GM18511 (cell line): ENCODE results near the gene BICRAL.
"Not testable (repeated sequence)": the region's sequence is repeated elsewhere in the genome, so short reads cannot be mapped to it uniquely, and the experiment has no call there.

ENCODE experiments used
- ATAC-seq: cut with Tn5 transposase; IDR thresholded peaks from one replicate; pipeline ENCODE4 v1.9.1; 2021; ENCODE audit warnings: mild to moderate bottlenecking, moderate library complexity; ENCODE audit not compliant: unreplicated experiment

Gene BICRAL

GRCh38 chr6:42781796-42782688 is at the start of gene BICRAL:
BICRAL (plus strand) TSS chr6:42782052; CDS start chr6:42822023, 39,971 bp downstream.
- ATAC-seq: no peak

- not testable (repeated sequence) for ATAC-seq
Measured at GRCh38 chr6:42733867-42734481, 47.9 kb upstream of the BICRAL start.

- ATAC-seq: no peak
Measured at GRCh38 chr6:42735976-42736375, 45.9 kb upstream of the BICRAL start.

- ATAC-seq: no peak
Measured at GRCh38 chr6:42740725-42741124, 41.1 kb upstream of the BICRAL start.

- ATAC-seq: no peak
Measured at GRCh38 chr6:42742116-42742894, 39.5 kb upstream of the BICRAL start.

- ATAC-seq: no peak
Measured at GRCh38 chr6:42744351-42744893, 37.4 kb upstream of the BICRAL start.

GRCh38 chr6:42745083-42745639 is 36.7 kb upstream of the BICRAL start:
- no peak for ATAC-seq

- ATAC-seq: peak; percentile 79
Measured at GRCh38 chr6:42745640-42746462, 36.0 kb upstream of the BICRAL start, which contains the start of gene TBCC. TBCC (minus strand) TSS chr6:42746103; CDS start chr6:42746073, 30 bp downstream.

GRCh38 chr6:42746463-42747391 is 35.1 kb upstream of the BICRAL start:
- peak; percentile 64 for ATAC-seq

GRCh38 chr6:42748203-42748898 is 33.5 kb upstream of the BICRAL start:
- ATAC-seq: no peak

GRCh38 chr6:42751055-42751454 is 30.8 kb upstream of the BICRAL start:
- ATAC-seq: no peak

GRCh38 chr6:42754759-42755158 is 27.1 kb upstream of the BICRAL start:
- no peak for ATAC-seq

GRCh38 chr6:42756722-42757121 is 25.1 kb upstream of the BICRAL start:
- no peak for ATAC-seq

- no peak for ATAC-seq
Measured at GRCh38 chr6:42758756-42759430, 23.0 kb upstream of the BICRAL start.

- no peak for ATAC-seq
Measured at GRCh38 chr6:42761287-42762067, 20.4 kb upstream of the BICRAL start.

GRCh38 chr6:42762426-42762859 is 19.4 kb upstream of the BICRAL start:
- no peak for ATAC-seq

GRCh38 chr6:42762950-42763349 is 18.9 kb upstream of the BICRAL start:
- no peak for ATAC-seq
